ENCODE measurements around the gene NFS1. TPM values are rescaled to one million over a fixed set of nuclear protein-coding genes. Genes with fewer than 3 reads are reported as not detected.
A peak's percentile ranks its signal among the peaks of the same experiment; 100 is the strongest.
"Not testable (repeated sequence)": the region's sequence is repeated elsewhere in the genome, so short reads cannot be mapped to it uniquely, and the experiment has no call there.

The NFS1 gene
- 10 to 100 TPM; 10.6 to 11.5 TPM for total RNA-seq
- 21.1 TPM for polyA plus RNA-seq (2013, experiment 1 of 2)
- 26.9 TPM for polyA plus RNA-seq (2013, experiment 2 of 2)
- 6.2 to 31.3 (median 19.0) reads per million in 172 experiments for total RNA-seq

- Mint-ChIP-seq H3K36me3 (ENCODE audit: low read depth) (peaks cover 77% of the 10 kb centered on the region), H3K27ac (peak within 1 kb of the TSS; percentile 84), H3K4me3 (peak within 1 kb of the TSS; percentile 95), H3K4me1 (ENCODE audit: low read depth) (peaks cover 52% of the 10 kb centered on the region), H3K9me3 (no peaks in the 10 kb centered on the region), H3K27me3 (no peaks in the 10 kb centered on the region)
- peak within 1 kb of the TSS; percentile 95 for H3K4me3 ChIP-seq (ENCODE audit: low read length)
- peak; percentile 11 for TF ChIP-seq CTCF (IDR thresholded peaks at IDR 0.05)
- peaks cover 23% of the 10 kb centered on the region for H3K4me1 ChIP-seq (ENCODE audit: insufficient read depth, low read length)
- peak within 1 kb of the TSS; percentile 93 to 97 for H3K27ac ChIP-seq (ENCODE audit: low read depth in 1 of 2, low read length in 2 of 2)
- intact Hi-C loops (cut with DNase I, micrococcal nuclease): loop anchor here (2.0 to 10.0 kb wide), 8 partner anchors 35 to 255 kb away; partner anchors contain the start of genes CPNE1 (in 2 of the 2), RBM12 (in 2 of the 2), SCAND1 (in 1 of the 2) and SPAG4 (in 1 of the 2)
- ChIA-PET CTCF (interaction anchor here (0.8 to 1.7 kb wide), 9 partner anchors 9 to 185 kb away, joined by 3 to 8 read pairs (median 3); no protein-coding TSS in a partner anchor), POLR2A (interaction anchor here (0.5 to 7.8 kb wide), 20 partner anchors 9 to 255 kb away, joined by 3 to 125 read pairs (median 8); partner anchors contain the start of genes CPNE1, PHF20, RBM12 and RBM39)
- H3K27me3 ChIP-seq (ENCODE audit: control insufficient read depth in 1 of 2, insufficient read depth in 2 of 2, low read length in 2 of 2): no peaks in the 10 kb centered on the region
- ATAC-seq (ENCODE audit: poor library complexity): peak; percentile 89
- H3K9me3 ChIP-seq (ENCODE audit: control insufficient read depth in 1 of 2, insufficient read depth in 1 of 2, low read length in 2 of 2): no peaks in the 10 kb centered on the region
- peak; percentile 77 to 94 (median 82) for DNase-seq
- peaks cover 39% of the 10 kb centered on the region for H3K36me3 ChIP-seq (ENCODE audit: insufficient read depth, low read length)
Measured at GRCh38 chr20:35699127-35699956, at the start of gene NFS1, which contains the start of gene ROMO1. Gene NFS1, minus strand, starts transcription at chr20:35699352. Its CDS starts 64 bp downstream, at chr20:35699288. Gene ROMO1, plus strand, starts transcription at chr20:35699405. Its CDS starts 228 bp downstream, at chr20:35699633.

- intact Hi-C loops (cut with DNase I, micrococcal nuclease): loop anchor here (1.0 to 10.0 kb wide), 3 partner anchors 24 to 290 kb away; partner anchors contain the start of genes CEP250 (in 1 of the 2) and SPAG4 (in 1 of the 2)
Measured at GRCh38 chr20:35744492-35744841, 45.3 kb upstream of the NFS1 start.

GRCh38 chr20:35743693-35744491 lies 44.7 kb upstream of the NFS1 start:
- H3K9me3 Mint-ChIP-seq: no peaks in the 10 kb centered on the region
- H3K27me3 Mint-ChIP-seq: no peaks in the 10 kb centered on the region
- peaks cover 19% of the 10 kb centered on the region for H3K36me3 ChIP-seq (ENCODE audit: insufficient read depth, low read length)
- H3K27ac ChIP-seq (ENCODE audit: low read depth in 1 of 2, low read length in 2 of 2): peak overlapping the region; percentile 92 to 99
- H3K9me3 ChIP-seq (ENCODE audit: control insufficient read depth in 1 of 2, insufficient read depth in 1 of 2, low read length in 2 of 2): no peaks in the 10 kb centered on the region
- ChIA-PET POLR2A (interaction anchor here (0.7 to 13.0 kb wide), 26 partner anchors 9 to 597 kb away, joined by 3 to 891 read pairs (median 8); partner anchors contain the start of genes CEP250, CPNE1, EDEM2 and ERGIC3), CTCF (interaction anchor here (2.2 to 3.5 kb wide), 3 partner anchors 25 to 210 kb away, joined by 18 to 32 read pairs (median 21); partner anchors contain the start of genes PHF20 and SCAND1)
- H3K4me1 ChIP-seq (ENCODE audit: insufficient read depth, low read length): peaks cover 28% of the 10 kb centered on the region
- peaks cover 46% of the 10 kb centered on the region for H3K4me1 Mint-ChIP-seq (ENCODE audit: low read depth)
- H3K4me3 ChIP-seq (ENCODE audit: low read length): peak overlapping the region; percentile 84
- no peaks in the 10 kb centered on the region for H3K27me3 ChIP-seq (ENCODE audit: control insufficient read depth in 1 of 2, insufficient read depth in 2 of 2, low read length in 2 of 2)
- ATAC-seq (ENCODE audit: poor library complexity) (no peak), DNase-seq (peak in 4 of 14 experiments; percentile 18 to 66 (median 36))
- H3K27ac Mint-ChIP-seq: peak overlapping the region; percentile 99
- TF ChIP-seq CTCF (IDR thresholded peaks at IDR 0.05): no peak
- H3K36me3 Mint-ChIP-seq (ENCODE audit: low read depth): peaks cover 40% of the 10 kb centered on the region
- H3K4me3 Mint-ChIP-seq: peak overlapping the region; percentile 99
- intact Hi-C loops (cut with DNase I, micrococcal nuclease): loop anchor here (1.0 to 10.0 kb wide), 5 partner anchors 24 to 289 kb away; partner anchors contain the start of genes CEP250 (in 1 of the 2), CPNE1 (in 1 of the 2), RBM12 (in 1 of the 2) and SCAND1 (in 1 of the 2)

More at GRCh38 chr20:35744492-35744841, 45.3 kb upstream of the NFS1 start:
- Mint-ChIP-seq H3K4me1 (ENCODE audit: low read depth) (peaks cover 42% of the 10 kb centered on the region), H3K36me3 (ENCODE audit: low read depth) (peaks cover 35% of the 10 kb centered on the region), H3K27ac (peak overlapping the region; percentile 99), H3K4me3 (peak overlapping the region; percentile 99)
- ChIA-PET POLR2A (interaction anchor here (0.7 to 13.0 kb wide), 9 partner anchors 21 to 210 kb away, joined by 3 to 891 read pairs (median 67); partner anchors contain the start of genes CPNE1, NFS1, PHF20 and RBM12), CTCF (interaction anchor here (3.0 to 3.5 kb wide), 2 partner anchors 24 to 27 kb away, joined by 18 to 32 read pairs; partner anchors contain the start of gene PHF20)
- H3K4me1 ChIP-seq (ENCODE audit: insufficient read depth, low read length): peaks cover 23% of the 10 kb centered on the region
- not testable (repeated sequence) for H3K4me3 ChIP-seq (ENCODE audit: low read length); H3K27me3 Mint-ChIP-seq; H3K27me3 ChIP-seq (ENCODE audit: control insufficient read depth in 1 of 2, insufficient read depth in 2 of 2, low read length in 2 of 2); DNase-seq; H3K9me3 Mint-ChIP-seq; ATAC-seq (ENCODE audit: poor library complexity); H3K9me3 ChIP-seq (ENCODE audit: control insufficient read depth in 1 of 2, insufficient read depth in 1 of 2, low read length in 2 of 2)
- H3K36me3 ChIP-seq (ENCODE audit: insufficient read depth, low read length): peaks cover 13% of the 10 kb centered on the region
- peak overlapping the region; percentile 92 to 99 for H3K27ac ChIP-seq (ENCODE audit: low read depth in 1 of 2, low read length in 2 of 2)
